Left cardiac atrium (tissue), 4 donors: ENCODE data around the gene PSMA4. TPM values are rescaled to one million over a fixed set of nuclear protein-coding genes. Genes with fewer than 3 reads are reported as not detected.
"Not testable (repeated sequence)": the region's sequence is repeated elsewhere in the genome, so short reads cannot be mapped to it uniquely, and the experiment has no call there.

ENCODE experiments used
- ATAC-seq, 2 donors: fragments of 200-7000 bp; cut with Tn5 transposase; one replicate each; pipeline ENCODE4 v1.9.1; 2020; ENCODE audit warnings: mild to moderate bottlenecking in 2 of 2, moderate library complexity in 2 of 2
- DNase-seq: peaks from one replicate; pipeline ENCODE4 v3.0.0-alpha.2; 2020
- intact Hi-C, 2 donors: fragments of 100-400 bp; cut with DNase I; formaldehyde crosslinking; loops; one replicate each; pipeline versions ENCODE4 v1.14.1 to v1.15.1; 2022 to 2023
- total RNA-seq, 2 donors: library from RNA; stranded (reverse); fragmentation: NEBNext Ultra II Directional; extraction: Animal tissue kit (Norgen Biotek cat#: 25700); gene quantifications; one replicate each; pipeline ENCODE4 v1.2.1, GENCODE V29; 2021
- donor health status: DM: no; HTN: yes; CAD: no.
- donor health status: DM: no; HTN: yes; CAD: no; lungs with severe emphysema.
- donor health status: DM: yes; HTN: yes; CAD: no.
- donor health status: Dilated cardiomyopathy.

PSMA4 gene
- total RNA-seq, 2 donors from 2014 or later, result 97.4 to 104 TPM

DNA sequence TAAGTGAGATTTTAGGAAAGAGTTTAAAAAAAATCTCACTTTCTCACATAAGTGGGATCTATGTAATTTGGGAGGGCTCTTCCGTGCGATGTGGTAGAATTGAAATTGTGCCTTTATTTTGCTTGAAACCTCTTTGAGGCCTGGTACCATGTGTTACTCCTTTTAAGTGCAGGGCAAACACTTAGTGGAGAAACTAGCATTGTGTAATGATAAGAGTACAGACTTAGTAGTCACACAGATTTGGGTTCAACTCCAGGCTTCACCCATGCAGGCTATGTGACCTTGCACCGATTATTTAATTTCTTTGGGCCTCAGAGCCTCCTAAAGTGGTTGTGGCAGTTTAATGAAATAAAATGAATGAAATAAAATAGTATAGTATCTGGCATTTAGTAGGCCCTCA, 2.4 kb downstream of the PSMA4 start:
- intact Hi-C loops, result no loop called here
- DNase-seq (no peak), ATAC-seq (no peak)

DNA sequence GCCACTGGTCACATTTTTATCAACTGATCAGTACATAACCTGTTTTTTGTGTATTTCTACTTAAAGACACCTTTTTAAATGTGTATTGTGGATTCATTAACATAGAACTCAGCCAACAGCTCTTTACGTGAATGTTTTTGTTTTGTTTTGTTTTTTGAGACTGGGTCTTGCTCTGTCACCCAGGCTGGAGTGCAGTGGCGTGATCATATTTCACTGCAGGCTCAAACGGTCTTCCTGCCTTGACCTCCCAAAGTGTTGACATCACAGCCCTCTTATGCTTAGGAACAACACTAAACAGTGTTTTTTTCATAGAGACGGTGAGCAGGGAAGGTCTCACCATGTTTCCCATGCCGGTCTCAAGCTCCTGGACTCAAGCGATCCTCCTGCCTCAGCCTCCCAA, 9.9 kb downstream of the PSMA4 start:
- ATAC-seq (no peak), DNase-seq (no peak)
- intact Hi-C loops, result no loop called here

GRCh38 chr15:78550815-78551214, 10.6 kb downstream of the PSMA4 start:
- intact Hi-C loops, result no loop called here
- no peak for DNase-seq
- no peak for ATAC-seq

GRCh38 chr15:78551902-78552301, 11.7 kb downstream of the PSMA4 start:
- intact Hi-C loops, result no loop called here
- ATAC-seq (no peak), DNase-seq (no peak)

DNA sequence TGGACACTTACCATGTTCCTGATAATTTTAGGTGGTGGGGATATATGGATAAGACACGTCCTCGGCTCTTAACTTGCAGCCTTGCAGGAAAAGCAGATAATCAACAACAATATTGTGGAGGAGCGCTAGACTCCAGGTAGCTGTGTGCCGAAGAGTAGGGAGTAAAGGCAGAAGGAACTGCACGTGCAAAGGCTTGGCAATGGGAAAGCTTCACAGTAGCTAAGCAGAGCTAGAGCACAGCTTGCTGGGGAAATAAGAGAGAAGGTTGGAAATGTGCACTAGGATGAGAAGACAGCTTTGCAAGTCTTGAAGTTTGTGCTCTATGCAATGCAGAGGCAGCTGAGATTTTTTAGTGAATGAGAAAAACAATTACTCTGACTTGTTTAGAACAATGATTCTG, 12.4 kb downstream of the PSMA4 start:
- ATAC-seq, result no peak
- intact Hi-C loops, result no loop called here

GRCh38 chr15:78560201-78560600, 20.0 kb downstream of the PSMA4 start:
- ATAC-seq, intact Hi-C loops, DNase-seq: not testable (repeated sequence)

More for the DNA sequence above, 12.4 kb downstream of the PSMA4 start:
- no peak for DNase-seq

DNA sequence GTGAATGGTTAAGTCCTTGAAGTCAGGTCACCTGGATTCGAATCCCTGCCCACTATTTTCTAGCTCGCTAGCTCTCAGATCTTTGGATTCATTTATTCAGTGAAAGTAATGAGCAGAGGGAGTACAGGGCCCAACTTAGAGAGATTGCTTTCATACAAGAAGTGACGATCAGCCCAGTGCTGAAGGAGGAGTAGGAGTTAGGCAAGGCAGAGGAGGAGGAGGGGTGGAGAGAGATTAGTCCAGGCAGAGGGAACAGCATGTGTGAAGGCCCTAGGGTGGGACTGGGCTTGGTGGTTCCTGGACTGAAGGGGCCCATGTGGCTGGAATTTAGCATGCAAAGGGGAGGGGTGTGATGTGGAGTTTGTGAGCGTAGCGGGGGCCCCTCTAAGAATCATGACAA, 21.2 kb downstream of the PSMA4 start:
- ATAC-seq, result no peak
- no peak for DNase-seq
- intact Hi-C loops, result no loop called here

DNA sequence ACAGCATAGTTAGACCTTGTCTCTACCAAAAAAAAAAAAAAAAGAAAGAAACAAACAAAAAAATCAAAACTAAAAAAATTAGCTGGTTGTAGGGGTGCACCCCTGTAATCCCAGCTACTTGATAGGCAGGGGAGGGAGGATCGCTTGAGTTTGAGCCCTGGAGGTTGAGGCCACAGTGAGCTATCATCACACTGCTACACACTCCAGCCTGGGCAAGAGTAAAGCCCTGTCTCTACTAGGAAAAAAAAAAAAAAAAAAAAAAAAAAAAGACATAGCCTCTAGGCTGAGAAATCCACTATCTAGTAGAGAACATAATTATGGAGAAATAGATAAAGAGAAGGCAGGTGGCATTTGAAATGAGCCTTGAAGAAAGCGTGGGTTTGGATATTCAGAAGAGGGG, 22.8 kb downstream of the PSMA4 start:
- no peak for ATAC-seq
- intact Hi-C loops, result no loop called here
- no peak for DNase-seq

DNA sequence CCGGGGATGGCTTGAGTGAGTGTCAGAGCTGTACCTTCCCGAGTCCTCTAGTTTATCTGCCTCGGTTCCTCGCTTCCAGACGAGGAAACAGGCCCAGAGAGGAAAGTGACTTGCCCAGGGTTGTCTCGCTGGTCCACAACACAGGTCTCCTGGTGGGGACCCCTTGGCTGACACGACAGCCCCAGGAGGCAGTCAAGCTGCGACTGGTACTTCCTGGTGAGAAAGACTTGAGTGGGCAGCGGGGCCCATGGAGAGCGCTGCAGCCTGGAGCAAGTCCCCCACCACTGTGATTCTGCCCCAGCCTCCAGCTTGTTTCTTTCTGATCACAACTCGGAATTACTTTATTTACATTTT, 24.5 kb downstream of the PSMA4 start:
- intact Hi-C loops, result no loop called here
- no peak for DNase-seq
- no peak for ATAC-seq

- peak; percentile 97 to 99 for ATAC-seq
- intact Hi-C loops, result no loop called here
- peak; percentile 78 for DNase-seq
These were observed 25.1 kb downstream of the PSMA4 start, which contains the start of gene CHRNA5 for GRCh38 chr15:78565097-78565950. TSS of gene CHRNA5 (plus strand) at chr15:78565520. CDS start at chr15:78565720, 200 bp downstream.

GRCh38 chr15:78565951-78566774, 25.9 kb downstream of the PSMA4 start:
- intact Hi-C loops, result no loop called here
- peak in 1 of 2 donors; percentile 12 for ATAC-seq

GRCh38 chr15:78567531-78567930, 27.3 kb downstream of the PSMA4 start:
- no peak for ATAC-seq
- intact Hi-C loops, result no loop called here
- DNase-seq, result no peak

More at GRCh38 chr15:78565951-78566774, 25.9 kb downstream of the PSMA4 start:
- no peak for DNase-seq

- DNase-seq, result no peak
- ATAC-seq, result no peak
- intact Hi-C loops, result no loop called here
These were observed 30.5 kb downstream of the PSMA4 start for GRCh38 chr15:78570710-78571109.

DNA sequence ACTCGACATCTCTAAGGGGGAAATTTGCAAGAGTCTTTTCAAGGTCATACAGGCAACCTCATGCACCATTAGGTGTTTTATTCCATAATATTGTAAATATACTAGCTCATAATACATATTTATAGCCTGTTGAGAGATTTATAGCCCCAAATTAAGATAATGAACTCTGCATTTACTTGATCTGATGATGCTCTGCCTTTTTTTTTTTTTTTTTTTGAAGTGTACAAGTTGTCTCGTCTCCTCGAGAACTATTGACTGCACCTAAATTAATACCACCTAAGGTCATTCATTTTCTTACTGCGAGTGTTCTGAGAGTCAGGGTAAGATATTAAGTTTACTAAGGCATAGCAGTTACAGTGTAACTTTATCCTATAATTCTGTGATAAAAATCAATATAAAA, 31.1 kb downstream of the PSMA4 start:
- intact Hi-C loops, result no loop called here
- DNase-seq, result no peak
- no peak for ATAC-seq

DNA sequence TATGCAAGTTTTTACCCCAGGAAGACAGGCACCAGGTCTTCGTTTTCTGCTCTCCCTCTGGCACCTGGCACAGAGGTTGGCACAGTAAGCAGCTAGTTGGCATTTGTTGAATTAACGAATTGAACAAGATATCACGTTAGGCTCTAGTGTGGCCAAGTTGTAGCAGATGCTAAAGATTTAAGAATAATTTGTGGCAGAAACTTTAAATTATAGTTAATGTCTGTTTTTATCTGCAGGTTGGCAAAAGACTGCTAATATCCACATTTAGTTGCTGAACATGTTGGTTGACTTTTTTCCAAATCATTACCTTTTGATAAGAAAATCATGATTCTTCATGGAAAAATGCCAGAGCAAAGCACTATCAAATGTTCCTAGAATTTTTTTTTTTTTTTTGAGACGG, 33.2 kb downstream of the PSMA4 start:
- intact Hi-C loops, result no loop called here
- DNase-seq (no peak), ATAC-seq (no peak)

DNA sequence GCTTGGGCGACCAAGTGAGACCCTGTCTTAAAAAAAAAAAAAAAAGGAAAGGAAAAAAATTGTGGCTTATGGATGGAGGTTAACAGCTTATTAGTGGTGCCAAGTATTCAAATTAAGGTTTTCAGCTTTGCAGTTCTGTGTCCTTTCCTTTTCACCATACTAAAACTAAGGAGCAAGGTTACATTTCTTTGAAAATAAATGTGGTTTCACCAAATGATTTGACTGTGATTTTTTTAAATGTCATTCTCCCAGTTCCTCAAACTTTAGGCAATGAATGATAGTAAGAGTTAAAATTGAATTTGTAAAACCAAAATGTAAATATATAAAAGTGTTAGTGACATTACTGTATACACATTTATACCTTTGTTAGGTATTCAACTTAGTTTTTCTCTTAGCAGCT, 34.7 kb downstream of the PSMA4 start:
- no peak for DNase-seq
- ATAC-seq, result no peak
- intact Hi-C loops, result no loop called here

DNA sequence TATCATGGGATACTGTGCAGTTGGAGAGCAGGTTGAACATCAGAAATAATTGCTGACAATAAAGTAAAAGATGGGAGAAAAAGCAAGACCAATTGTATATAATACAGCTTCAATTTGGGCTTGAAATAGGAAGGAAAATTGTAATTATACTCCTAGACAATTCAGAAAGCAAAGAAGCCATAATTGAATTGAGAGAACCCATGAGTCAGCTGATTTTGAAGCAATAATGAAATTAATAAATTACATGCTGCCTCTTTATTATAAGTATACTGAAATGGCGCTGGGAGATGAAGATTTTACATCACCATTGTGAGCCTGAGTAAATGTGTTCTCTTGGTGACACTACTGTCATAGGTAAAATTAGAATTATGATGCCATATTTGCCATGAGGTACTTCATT, 57.3 kb downstream of the PSMA4 start:
- intact Hi-C loops, result no loop called here
- no peak for DNase-seq
- ATAC-seq, result no peak

GRCh38 chr15:78598348-78598747, 58.1 kb downstream of the PSMA4 start:
- DNase-seq (no peak), ATAC-seq (no peak)
- intact Hi-C loops, result no loop called here

- intact Hi-C loops, result no loop called here
- ATAC-seq (no peak), DNase-seq (no peak)
These were observed 58.9 kb downstream of the PSMA4 start for GRCh38 chr15:78599189-78599588.
